ENCODE data around the gene DGKZ.
"Not testable (repeated sequence)": the region's sequence is repeated elsewhere in the genome, so short reads cannot be mapped to it uniquely, and the experiment has no call there.

Gene DGKZ

DNA sequence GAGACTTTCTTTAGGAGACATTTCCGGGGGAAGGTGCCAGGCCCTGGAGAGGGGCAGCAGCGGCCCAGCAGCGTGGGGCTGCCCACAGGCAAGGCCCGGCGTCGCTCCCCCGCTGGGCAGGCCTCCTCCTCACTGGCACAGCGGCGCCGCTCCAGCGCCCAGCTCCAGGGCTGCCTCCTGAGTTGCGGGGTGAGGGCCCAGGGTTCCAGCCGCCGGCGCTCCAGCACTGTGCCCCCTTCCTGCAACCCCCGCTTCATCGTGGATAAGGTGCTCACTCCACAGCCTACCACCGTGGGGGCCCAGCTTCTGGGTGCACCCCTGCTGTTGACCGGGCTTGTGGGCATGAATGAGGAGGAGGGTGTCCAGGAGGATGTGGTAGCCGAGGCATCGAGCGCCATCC, 19.0 kb downstream of the DGKZ start:
- H3K4me3 ChIP-seq (replicated peaks; ENCODE audit: low read depth, low read length), result no peak overlapping the region
- DNase-seq (ENCODE audit: extremely low read depth, low read depth), result no peak
- TF ChIP-seq, protein P1, sequence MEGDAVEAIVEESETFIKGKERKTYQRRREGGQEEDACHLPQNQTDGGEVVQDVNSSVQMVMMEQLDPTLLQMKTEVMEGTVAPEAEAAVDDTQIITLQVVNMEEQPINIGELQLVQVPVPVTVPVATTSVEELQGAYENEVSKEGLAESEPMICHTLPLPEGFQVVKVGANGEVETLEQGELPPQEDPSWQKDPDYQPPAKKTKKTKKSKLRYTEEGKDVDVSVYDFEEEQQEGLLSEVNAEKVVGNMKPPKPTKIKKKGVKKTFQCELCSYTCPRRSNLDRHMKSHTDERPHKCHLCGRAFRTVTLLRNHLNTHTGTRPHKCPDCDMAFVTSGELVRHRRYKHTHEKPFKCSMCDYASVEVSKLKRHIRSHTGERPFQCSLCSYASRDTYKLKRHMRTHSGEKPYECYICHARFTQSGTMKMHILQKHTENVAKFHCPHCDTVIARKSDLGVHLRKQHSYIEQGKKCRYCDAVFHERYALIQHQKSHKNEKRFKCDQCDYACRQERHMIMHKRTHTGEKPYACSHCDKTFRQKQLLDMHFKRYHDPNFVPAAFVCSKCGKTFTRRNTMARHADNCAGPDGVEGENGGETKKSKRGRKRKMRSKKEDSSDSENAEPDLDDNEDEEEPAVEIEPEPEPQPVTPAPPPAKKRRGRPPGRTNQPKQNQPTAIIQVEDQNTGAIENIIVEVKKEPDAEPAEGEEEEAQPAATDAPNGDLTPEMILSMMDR (IDR thresholded peaks at IDR 0.05; ENCODE audit: low read depth, low read length, missing control alignments), result no peak

DNA sequence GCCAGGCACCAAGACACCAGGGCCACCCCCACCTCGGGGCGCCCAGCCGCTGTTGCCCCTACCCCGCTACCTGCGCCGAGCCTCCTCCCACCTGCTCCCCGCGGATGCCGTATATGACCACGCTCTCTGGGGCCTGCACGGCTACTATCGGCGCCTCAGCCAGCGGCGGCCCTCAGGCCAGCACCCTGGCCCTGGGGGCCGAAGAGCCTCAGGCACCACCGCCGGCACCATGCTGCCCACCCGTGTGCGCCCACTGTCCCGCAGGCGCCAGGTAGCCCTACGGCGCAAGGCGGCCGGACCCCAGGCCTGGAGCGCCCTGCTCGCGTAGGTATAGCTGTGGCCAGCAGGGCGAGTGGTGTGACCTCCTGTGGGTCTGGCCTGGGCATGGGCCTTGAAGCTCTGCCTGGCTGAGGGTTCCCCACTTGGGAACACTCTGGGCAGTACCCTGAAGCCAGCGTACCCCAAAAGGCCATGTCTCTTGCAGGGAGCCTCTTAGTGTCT, 19.4 kb downstream of the DGKZ start:
- no peak for DNase-seq (ENCODE audit: extremely low read depth, low read depth)
- TF ChIP-seq, protein P1 (IDR thresholded peaks at IDR 0.05; ENCODE audit: low read depth, low read length, missing control alignments), result no peak
- H3K4me3 ChIP-seq (replicated peaks; ENCODE audit: low read depth, low read length), result no peak overlapping the region

DNA sequence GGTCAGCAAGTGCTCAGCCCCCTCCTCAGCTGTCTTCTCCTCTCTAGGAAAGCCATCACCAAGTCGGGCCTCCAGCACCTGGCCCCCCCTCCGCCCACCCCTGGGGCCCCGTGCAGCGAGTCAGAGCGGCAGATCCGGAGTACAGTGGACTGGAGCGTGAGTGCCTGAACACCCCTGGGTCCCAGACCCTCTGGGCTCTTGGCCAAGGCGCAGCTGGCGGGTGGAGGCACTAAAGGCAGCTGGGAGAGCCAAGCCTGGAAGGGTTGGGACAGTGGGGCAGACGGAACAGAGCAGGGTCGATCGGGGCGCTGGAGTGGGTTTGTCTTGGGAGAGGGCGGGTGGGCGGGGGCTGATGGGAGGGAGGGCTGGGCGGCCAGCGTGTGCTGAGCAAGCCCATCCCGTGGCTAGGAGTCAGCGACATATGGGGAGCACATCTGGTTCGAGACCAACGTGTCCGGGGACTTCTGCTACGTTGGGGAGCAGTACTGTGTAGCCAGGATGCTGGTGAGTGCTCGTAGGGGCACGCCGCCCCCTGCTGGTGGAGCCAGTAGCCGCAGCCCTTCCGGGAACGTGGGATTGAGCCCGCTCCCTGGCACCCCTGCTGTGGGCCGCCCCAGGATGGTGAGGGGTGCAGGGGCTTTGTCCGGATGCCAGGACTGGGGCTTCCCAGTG, 20.1 kb downstream of the DGKZ start:
- no peak for DNase-seq (ENCODE audit: extremely low read depth, low read depth)
- TF ChIP-seq, protein P1 (IDR thresholded peaks at IDR 0.05; ENCODE audit: low read depth, low read length, missing control alignments), result peak; percentile 83
- H3K4me3 ChIP-seq (replicated peaks; ENCODE audit: low read depth, low read length), result no peak overlapping the region

DNA sequence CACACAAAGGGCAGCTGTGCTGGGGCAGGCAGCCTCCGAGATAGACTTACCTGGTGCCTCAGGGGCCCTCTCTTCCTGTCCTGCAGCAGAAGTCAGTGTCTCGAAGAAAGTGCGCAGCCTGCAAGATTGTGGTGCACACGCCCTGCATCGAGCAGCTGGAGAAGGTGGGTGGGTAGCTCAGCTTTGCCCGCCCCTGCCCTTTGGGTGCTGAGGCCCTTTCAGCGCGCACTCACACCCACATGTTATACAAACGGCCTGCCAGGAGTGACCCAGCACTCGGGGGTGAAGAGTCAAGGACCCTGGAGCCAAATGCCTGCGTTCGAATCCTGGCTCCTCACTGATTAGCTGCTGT, 20.6 kb downstream of the DGKZ start:
- TF ChIP-seq, protein P1 (IDR thresholded peaks at IDR 0.05; ENCODE audit: low read depth, low read length, missing control alignments), result no peak
- no peak overlapping the region for H3K4me3 ChIP-seq (replicated peaks; ENCODE audit: low read depth, low read length)
- DNase-seq (ENCODE audit: extremely low read depth, low read depth), result no peak

DNA sequence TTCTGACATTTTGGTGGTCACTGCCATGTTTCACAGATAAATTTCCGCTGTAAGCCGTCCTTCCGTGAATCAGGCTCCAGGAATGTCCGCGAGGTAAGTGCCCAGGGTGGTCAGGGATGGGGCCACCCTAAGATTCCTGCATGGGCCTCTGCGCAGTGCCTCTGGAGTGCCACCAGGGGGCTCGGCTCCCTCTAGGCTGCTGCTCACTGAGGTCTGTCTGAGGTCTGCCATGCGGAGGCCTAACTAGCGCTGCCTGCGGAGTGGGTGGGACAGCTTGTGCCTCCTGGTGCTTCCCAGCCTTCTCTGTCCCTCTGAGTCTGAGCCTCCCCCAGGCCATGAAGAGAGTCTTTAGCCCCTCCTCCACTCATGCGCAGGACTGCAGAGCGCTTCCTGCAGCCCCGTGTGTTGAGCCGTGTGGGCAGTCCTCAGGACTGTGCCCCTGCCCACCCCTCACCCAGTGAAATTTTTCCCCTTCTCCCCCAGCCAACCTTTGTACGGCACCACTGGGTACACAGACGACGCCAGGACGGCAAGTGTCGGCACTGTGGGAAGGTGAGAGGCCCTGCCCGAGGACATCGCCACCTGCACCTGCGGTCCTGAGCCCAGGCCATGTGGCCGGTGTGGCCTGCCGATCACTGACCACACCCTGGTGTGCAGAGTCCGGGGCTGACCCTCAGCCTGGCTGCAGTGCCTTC, 22.3 kb downstream of the DGKZ start:
- DNase-seq (ENCODE audit: extremely low read depth, low read depth), result no peak

DNA sequence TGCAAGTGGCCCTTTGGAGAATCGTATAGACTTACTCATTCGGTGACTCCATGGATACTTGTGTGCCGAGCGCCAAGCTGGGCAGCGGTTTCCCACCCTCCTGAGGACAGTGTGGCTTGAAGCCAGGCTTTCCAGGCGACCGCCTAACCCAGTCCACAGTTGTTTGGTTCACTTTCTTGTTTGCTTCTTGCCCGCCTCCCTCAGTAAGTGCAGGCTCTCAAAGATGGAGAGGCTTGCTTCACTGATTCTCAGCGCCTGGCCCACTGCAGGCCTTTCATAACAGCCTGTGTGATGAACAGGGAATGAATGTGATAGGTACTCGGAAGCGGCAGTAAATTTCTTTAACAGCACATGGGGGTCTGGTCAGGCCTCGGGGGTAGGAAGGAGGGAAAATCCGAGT, 23.0 kb downstream of the DGKZ start:
- TF ChIP-seq, protein P1 (IDR thresholded peaks at IDR 0.05; ENCODE audit: low read depth, low read length, missing control alignments), result no peak
- DNase-seq (ENCODE audit: extremely low read depth, low read depth), result no peak
- H3K4me3 ChIP-seq (replicated peaks; ENCODE audit: low read depth, low read length), result no peak overlapping the region

More for the DNA sequence above, 22.3 kb downstream of the DGKZ start:
- TF ChIP-seq, protein P1 (IDR thresholded peaks at IDR 0.05; ENCODE audit: low read depth, low read length, missing control alignments), result peak; percentile 96
- H3K4me3 ChIP-seq (replicated peaks; ENCODE audit: low read depth, low read length), result no peak overlapping the region

DNA sequence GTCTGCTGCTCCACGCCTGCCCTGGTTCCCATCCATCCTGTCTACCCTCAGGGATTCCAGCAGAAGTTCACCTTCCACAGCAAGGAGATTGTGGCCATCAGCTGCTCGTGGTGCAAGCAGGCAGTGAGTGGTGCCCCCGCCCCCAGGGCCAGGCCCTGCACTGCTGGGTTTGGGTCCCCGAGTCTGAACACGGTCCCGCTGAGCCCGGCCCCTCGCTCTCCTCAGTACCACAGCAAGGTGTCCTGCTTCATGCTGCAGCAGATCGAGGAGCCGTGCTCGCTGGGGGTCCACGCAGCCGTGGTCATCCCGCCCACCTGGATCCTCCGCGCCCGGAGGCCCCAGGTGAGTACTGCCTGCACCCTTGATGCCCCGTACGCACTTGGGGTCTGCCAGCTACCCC, 24.0 kb downstream of the DGKZ start:
- H3K4me3 ChIP-seq (replicated peaks; ENCODE audit: low read depth, low read length); DNase-seq (ENCODE audit: extremely low read depth, low read depth): not testable (repeated sequence)
